ENCODE measurements around the gene TMEM259. TPM values are rescaled to one million over a fixed set of nuclear protein-coding genes. Genes with fewer than 3 reads are reported as not detected.

Gene TMEM259
- total and polyA plus RNA-seq, 9 of the 15 experiments (the other 6 are each of a cell fraction or from before 2014, with no cell fraction given) = 0.52 to 231 (median 63.6) TPM

DNA sequence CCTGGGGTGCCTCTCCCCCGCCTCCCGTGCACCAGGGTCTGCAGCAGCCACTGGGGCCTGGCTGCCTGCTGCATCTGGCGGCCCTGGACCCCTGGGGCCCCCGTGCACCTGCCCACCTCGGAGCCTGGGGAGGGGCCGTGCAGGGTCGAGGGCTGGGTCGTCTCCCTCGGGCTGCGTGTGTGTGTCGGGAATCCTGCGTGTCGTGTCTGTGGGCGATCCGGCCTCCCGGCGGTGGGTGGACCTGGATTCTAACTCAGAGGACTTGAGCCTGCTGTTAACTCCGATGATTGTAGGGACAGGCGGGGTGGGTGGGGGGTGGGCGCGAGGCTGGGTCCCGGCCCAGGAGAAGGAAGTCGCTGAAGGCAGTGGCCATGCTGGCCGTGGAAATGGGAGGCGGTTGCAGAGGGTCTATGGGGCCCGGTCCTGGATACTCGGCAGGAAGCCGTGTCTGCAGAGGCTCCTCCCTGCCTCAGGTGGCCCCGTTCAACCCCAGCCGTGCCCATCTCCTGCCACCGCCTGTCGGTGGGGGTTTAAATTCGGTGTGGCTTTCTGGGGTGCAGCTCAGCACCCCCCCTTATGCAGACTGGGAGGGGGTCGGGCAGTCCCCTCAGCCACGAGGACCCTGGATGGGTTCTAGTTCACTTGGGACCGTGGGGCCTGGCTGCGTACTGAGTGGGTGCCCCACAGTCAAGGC lies 46.2 kb downstream of the TMEM259 start:
- in situ Hi-C loops (cut with MboI) = no loop called here
- H3K36me3 ChIP-seq (ENCODE audit: control insufficient read depth, insufficient read depth, low read length) = peaks cover 40% of the 10 kb centered on the region
- H3K4me2 ChIP-seq (ENCODE audit: insufficient read depth, low read length) = no peak overlapping the region
- POLR2A ChIA-PET = no interaction called here
- CTCF ChIA-PET (ENCODE audit: low intra/inter-chr PET ratio) = no interaction called here
- H4K20me1 ChIP-seq (replicated peaks; ENCODE audit: control insufficient read depth, insufficient read depth, low read length) = no peaks in the 10 kb centered on the region
- no peak overlapping the region for H3K4me3 ChIP-seq
- H3K79me2 ChIP-seq (ENCODE audit: control insufficient read depth, insufficient read depth, low read length) = peaks cover 8% of the 10 kb centered on the region
- no peak overlapping the region for H2AFZ ChIP-seq (ENCODE audit: low read depth, low read length)
- H3K9ac ChIP-seq (ENCODE audit: insufficient read depth in 1 of 2, low read depth in 2 of 2, low read length in 2 of 2) = peak overlapping the region in 1 of 2 experiments; percentile 52; a peak in 2 of 4 replicates
- peaks cover 5 to 49% of the 10 kb centered on the region in 2 experiments; a peak in 4 of 5 replicates for H3K4me1 ChIP-seq (replicated peaks in 1 of 2; ENCODE audit: control insufficient read depth in 2 of 2, insufficient read depth in 2 of 2, low read length in 2 of 2)
- no peak overlapping the region for H3K27ac ChIP-seq (ENCODE audit: extremely low read depth, low read depth, low read length)
- H3K9me3 ChIP-seq (replicated peaks; ENCODE audit: control insufficient read depth, insufficient read depth, low read depth, low read length) = peaks cover 10% of the 10 kb centered on the region
- DNase-seq (ENCODE audit: extremely low read depth in 1 of 4, low spot score in 3 of 4) (no peak), ATAC-seq (no peak), FAIRE-seq (no peak)
- no TSS peak for BruUV-seq (replicated peaks)
- 92% methylated on average over 17 of the region's 37 CpGs for WGBS (ENCODE audit: insufficient coverage, low coverage, missing lambda C conversion rate)
- H3K9me1 ChIP-seq (ENCODE audit: control insufficient read depth, insufficient read depth, low read length) = no peaks in the 10 kb centered on the region
- H3K27me3 ChIP-seq (ENCODE audit: control insufficient read depth in 2 of 2, insufficient read depth in 2 of 2, low read length in 2 of 2) = no peaks in the 10 kb centered on the region
- intact Hi-C loops (cut with micrococcal nuclease) = no loop called here
- TF ChIP-seq YBX1 (IDR thresholded peaks at IDR 0.05) = no peak
- TF ChIP-seq ZBTB33 (CRISPR knock-in tag; IDR thresholded peaks at IDR 0.05) = 0 out of 2 replicates have a peak, but pooled peaks have one; percentile 14
- TF ChIP-seq MEF2A (IDR thresholded peaks at IDR 0.05; ENCODE audit: control insufficient read depth, low read depth, low read length) = no peak
- no peak for TF ChIP-seq BCL6 (CRISPR knock-in tag; IDR thresholded peaks at IDR 0.05)
- no peak for TF ChIP-seq GATA2 (CRISPR knock-in tag; IDR thresholded peaks at IDR 0.05)
- no peak for TF ChIP-seq COPS2 (conservative IDR thresholded peaks at IDR 0.05)
- TF ChIP-seq PTBP1 (IDR thresholded peaks at IDR 0.05; ENCODE audit: low read depth, low read length) = no peak
- TF ChIP-seq CEBPB (tag; IDR thresholded peaks at IDR 0.05) = no peak
- no peak for TF ChIP-seq MGA (IDR thresholded peaks at IDR 0.05)
- no peak for TF ChIP-seq ARID1B (IDR thresholded peaks at IDR 0.05)
